Ovary (tissue), 9 donors: ENCODE data around the gene HECW1. TPM values are rescaled to one million over a fixed set of nuclear protein-coding genes. Genes with fewer than 3 reads are reported as not detected.

Experiments used
- DNase-seq, 5 donors: peaks; one replicate each; pipeline ENCODE4 v3.0.0-alpha.2; 2019 to 2020
- H3K27ac ChIP-seq, 2 donors: fragments of 200-600 bp; one replicate each; pipeline versions ENCODE4 v1.5.1 to v1.8.0; 2019 to 2022
- H3K27me3 ChIP-seq: fragments of 200-600 bp; one replicate; pipeline ENCODE4 v1.8.0; 2022
- H3K36me3 ChIP-seq: fragments of 200-600 bp; sonication (generic); one replicate; pipeline ENCODE4 v1.5.1; 2019
- H3K4me1 ChIP-seq: one replicate; pipeline ENCODE4 v1.8.1; 2013; ENCODE audit warnings: mild to moderate bottlenecking, moderate library complexity; ENCODE audit not compliant: insufficient read depth
- H3K4me3 ChIP-seq: fragments of 200-600 bp; sonication (generic); one replicate; pipeline ENCODE4 v1.5.1; 2017
- H3K9me3 ChIP-seq, 2 donors: fragments of 200-600 bp in 1 of 2; sonication (generic) in 1 of 2; one replicate each; pipeline versions ENCODE4 v1.5.1 to v1.8.1; 2013 to 2019; ENCODE audit warnings: mild to moderate bottlenecking in 1 of 2, moderate library complexity in 1 of 2
- EP300 ChIP-seq: sonication (generic); formaldehyde crosslinking; IDR thresholded peaks from one replicate; pipeline ENCODE4 v1.6.1; 2017; ENCODE audit warnings: antibody characterized with exemption
- POLR2A ChIP-seq: fragments of 450-650 bp; IDR thresholded peaks from one replicate; pipeline ENCODE4 v1.6.1; 2017; ENCODE audit warnings: antibody characterized with exemption, mild to moderate bottlenecking, moderate library complexity
- WGBS, 3 donors: extraction: QIAGEN DNeasy Blood & Tissue Kit in 1 of 3; methylation state at CpG; one replicate each; pipeline versions ENCODE4 v1.1.5 to v1.1.7; 2013 to 2017; 5-methylcytosine and 5-hydroxymethylcytosine counted together
- intact Hi-C, 4 donors: fragments of 100-400 bp; cut with DNase I; formaldehyde crosslinking; loops; one replicate each; pipeline versions ENCODE4 v1.11.0 to v1.15.1; 2022 to 2023
- polyA plus RNA-seq, 2 donors: library from polyadenylated mRNA; stranded (reverse); fragments of 200-250 nt in 1 of 2; fragments of 350-450 nt in 1 of 2; fragmentation: Illumina TruSeq in 1 of 2; extraction: RNeasy Lipid Tissue Mini Kit (QIAGEN cat#74804) in 1 of 2; gene quantifications; one replicate each; pipeline ENCODE4 v1.2.3, GENCODE V29; 2013 to 2014
- total RNA-seq, 7 donors: library from RNA; depleted of rRNA in 2 of 7; stranded (reverse); fragments of >200 nt in 2 of 7; fragmentation: NEBNext Ultra II Directional in 3 of 7; extraction: Animal tissue kit (Norgen Biotek cat#: 25700) in 3 of 7; gene quantifications; one replicate each; pipeline versions ENCODE4 v1.1.0 to v1.2.4, GENCODE V29; 2016 to 2023
- TF ChIP-seq, protein P1 (sequence below), 3 donors: fragments of 450-650 bp in 2 of 3; fragments of 200-600 bp in 1 of 3; IDR thresholded peaks; one replicate each; pipeline versions ENCODE4 v1.5.1 to v1.8.0; 2016 to 2022; ENCODE audit warnings: antibody characterized with exemption in 3 of 3, mild to moderate bottlenecking in 1 of 3
- donor health status: DM: no; HTN: no; CAD: no; lungs with moderate emphysema.
- donor health status: DM: no; HTN: no; CAD: no.
- donor health status: Bipolar disorder and iron deficiency.
- donor health status: DM: yes; HTN: yes; CAD: no.
- donor health status: DM: no; HTN: no; CAD: no.
- donor health status: DM: yes; HTN: yes; CAD: no.

HECW1 gene
- total and polyA plus RNA-seq, 9 donors, result 0.31 to 6.4 (median 1.8) TPM; not detected in 1

DNA sequence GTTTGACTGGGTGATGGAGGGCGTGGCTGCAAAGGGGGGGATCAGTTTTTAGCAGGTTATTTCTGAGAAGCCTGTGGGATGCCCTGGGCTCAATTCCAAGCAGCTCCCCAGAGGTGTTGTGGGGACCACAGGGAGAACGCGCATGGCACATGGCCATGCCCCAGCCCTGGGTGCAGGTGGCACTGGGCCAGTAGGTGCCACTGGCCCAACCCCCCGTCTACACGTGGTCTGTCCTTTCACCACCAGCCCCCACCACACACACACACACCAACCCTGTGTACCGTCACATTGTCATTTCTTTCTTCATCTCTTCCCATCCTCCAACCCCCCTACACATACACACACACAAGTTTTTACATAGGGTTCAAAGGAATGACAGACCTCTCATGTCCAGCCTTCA is 355.4 kb downstream of the HECW1 start:
- no peak for TF ChIP-seq POLR2A
- TF ChIP-seq EP300, result no peak
- TF ChIP-seq, protein P1, sequence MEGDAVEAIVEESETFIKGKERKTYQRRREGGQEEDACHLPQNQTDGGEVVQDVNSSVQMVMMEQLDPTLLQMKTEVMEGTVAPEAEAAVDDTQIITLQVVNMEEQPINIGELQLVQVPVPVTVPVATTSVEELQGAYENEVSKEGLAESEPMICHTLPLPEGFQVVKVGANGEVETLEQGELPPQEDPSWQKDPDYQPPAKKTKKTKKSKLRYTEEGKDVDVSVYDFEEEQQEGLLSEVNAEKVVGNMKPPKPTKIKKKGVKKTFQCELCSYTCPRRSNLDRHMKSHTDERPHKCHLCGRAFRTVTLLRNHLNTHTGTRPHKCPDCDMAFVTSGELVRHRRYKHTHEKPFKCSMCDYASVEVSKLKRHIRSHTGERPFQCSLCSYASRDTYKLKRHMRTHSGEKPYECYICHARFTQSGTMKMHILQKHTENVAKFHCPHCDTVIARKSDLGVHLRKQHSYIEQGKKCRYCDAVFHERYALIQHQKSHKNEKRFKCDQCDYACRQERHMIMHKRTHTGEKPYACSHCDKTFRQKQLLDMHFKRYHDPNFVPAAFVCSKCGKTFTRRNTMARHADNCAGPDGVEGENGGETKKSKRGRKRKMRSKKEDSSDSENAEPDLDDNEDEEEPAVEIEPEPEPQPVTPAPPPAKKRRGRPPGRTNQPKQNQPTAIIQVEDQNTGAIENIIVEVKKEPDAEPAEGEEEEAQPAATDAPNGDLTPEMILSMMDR (IDR thresholded peaks at IDR 0.05), result no peak
- Histone ChIP-seq H3K27me3 (no peaks in the 10 kb centered on the region), H3K36me3 (no peaks in the 10 kb centered on the region), H3K9me3 (no peaks in the 10 kb centered on the region), H3K4me1 (no peaks in the 10 kb centered on the region), H3K4me3 (no peak overlapping the region), H3K27ac (no peak overlapping the region)
- no peak for DNase-seq
- WGBS, 3 donors, result 87 to 91% (median 89%) methylated on average over 6 of the region's 6 CpGs
- intact Hi-C loops, result no loop called here

DNA sequence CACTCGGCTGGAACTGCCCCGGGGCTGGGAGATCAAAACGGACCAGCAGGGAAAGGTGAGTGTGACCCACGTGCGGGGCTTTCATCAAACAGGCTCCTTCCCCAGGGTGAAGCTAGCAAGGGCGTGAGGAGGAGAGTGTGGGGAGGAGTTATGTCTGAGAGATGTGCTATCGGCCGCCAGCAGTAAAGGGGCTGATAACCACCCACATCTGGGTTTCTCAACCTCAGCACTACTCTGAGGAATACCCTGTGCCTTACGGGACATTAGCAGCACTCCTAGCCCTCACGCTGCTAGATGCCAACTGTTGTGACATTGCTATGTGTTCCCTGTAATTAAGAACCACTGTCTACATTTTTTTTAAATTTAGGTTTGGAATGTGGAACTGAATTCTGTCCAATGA is 356.6 kb downstream of the HECW1 start:
- no peak for DNase-seq
- no peaks in the 10 kb centered on the region for H3K36me3 ChIP-seq
- no peaks in the 10 kb centered on the region for H3K4me1 ChIP-seq
- no peaks in the 10 kb centered on the region for H3K9me3 ChIP-seq
- H3K4me3 ChIP-seq, result no peak overlapping the region
- intact Hi-C loops, result no loop called here
- H3K27me3 ChIP-seq, result no peaks in the 10 kb centered on the region
- TF ChIP-seq POLR2A (no peak), EP300 (no peak)
- TF ChIP-seq, protein P1 (IDR thresholded peaks at IDR 0.05), result no peak
- no peak overlapping the region for H3K27ac ChIP-seq
- WGBS, 3 donors, result 71 to 89% (median 82%) methylated on average over 10 of the region's 10 CpGs

DNA sequence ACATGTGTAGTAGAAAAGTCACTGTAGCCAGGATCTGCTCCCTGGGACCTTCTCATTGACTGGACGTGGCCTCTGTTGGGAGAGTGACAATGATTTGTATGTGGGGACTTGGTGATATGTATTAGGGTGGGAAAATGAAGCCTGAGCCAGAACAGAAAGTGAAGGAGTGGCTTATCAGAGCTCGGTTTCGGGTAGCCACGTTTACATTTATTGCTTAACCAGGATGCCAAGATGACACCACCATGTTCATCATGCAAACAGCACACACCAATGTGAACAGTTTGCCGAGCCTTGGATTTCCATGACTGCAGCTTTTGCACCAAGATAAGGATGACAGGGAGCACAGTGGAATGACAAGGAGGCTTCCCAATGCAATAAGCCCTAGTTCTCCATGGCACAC is 357.7 kb downstream of the HECW1 start:
- no peaks in the 10 kb centered on the region for H3K9me3 ChIP-seq
- no peak overlapping the region for H3K4me3 ChIP-seq
- TF ChIP-seq EP300, result no peak
- TF ChIP-seq, protein P1 (IDR thresholded peaks at IDR 0.05), result no peak
- TF ChIP-seq POLR2A, result no peak
- 84 to 86% (median 84%) methylated on average over 5 of the region's 5 CpGs for WGBS, 3 donors
- no peaks in the 10 kb centered on the region for H3K27me3 ChIP-seq
- no peak overlapping the region for H3K27ac ChIP-seq
- intact Hi-C loops, result no loop called here
- DNase-seq, result no peak
- H3K36me3 ChIP-seq, result no peaks in the 10 kb centered on the region
- H3K4me1 ChIP-seq, result no peaks in the 10 kb centered on the region

DNA sequence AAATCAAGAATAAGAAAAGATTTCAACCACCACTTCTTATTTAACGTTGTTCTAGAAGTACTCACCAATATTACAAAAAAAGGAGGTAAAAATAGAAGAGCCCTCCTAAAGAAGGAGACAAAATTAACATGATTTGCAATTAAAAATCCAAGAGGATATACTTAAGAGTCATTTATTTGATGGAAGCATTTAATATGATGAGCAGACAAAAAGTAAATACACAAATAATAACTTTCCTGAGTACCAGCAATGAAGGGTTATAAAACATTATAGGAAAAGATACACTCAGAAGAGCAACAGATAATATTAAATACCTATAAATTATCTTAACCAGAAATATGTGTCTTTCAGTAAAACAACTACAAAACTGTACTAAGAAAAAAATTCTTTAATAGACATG is 363.5 kb downstream of the HECW1 start:
- H3K4me1 ChIP-seq, result no peaks in the 10 kb centered on the region
- intact Hi-C loops, result no loop called here
- no peak for DNase-seq
- H3K4me3 ChIP-seq, result no peak overlapping the region
- TF ChIP-seq, protein P1 (IDR thresholded peaks at IDR 0.05), result no peak
- TF ChIP-seq EP300 (no peak), POLR2A (no peak)
- H3K27ac ChIP-seq, result no peak overlapping the region
- no peaks in the 10 kb centered on the region for H3K9me3 ChIP-seq
- WGBS, 3 donors, result 90 to 96% (median 96%) methylated on average over 1 of the region's 1 CpG
- H3K36me3 ChIP-seq, result no peaks in the 10 kb centered on the region
- no peaks in the 10 kb centered on the region for H3K27me3 ChIP-seq

DNA sequence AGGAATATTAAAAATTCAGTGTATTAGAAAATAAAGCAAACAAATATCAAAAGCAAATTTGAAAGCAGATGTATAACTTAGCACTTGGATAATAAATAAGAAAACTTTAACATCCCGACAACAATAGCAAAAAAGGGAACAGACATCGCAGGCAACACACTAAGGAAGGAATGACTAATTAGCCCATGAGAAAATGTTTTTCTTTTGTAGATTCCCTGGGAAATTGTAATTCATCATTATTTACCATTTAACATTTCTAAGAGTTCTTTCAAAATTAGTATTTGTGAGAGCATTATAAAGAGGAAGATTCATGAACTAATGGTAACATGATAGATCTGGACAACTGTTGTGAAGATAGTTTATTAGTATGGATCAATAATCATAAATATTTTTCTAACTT is 364.4 kb downstream of the HECW1 start:
- WGBS, 3 donors, result 93 to 97% (median 96%) methylated on average over 2 of the region's 2 CpGs
- DNase-seq, result no peak
- Histone ChIP-seq H3K27ac (no peak overlapping the region), H3K27me3 (no peaks in the 10 kb centered on the region), H3K36me3 (no peaks in the 10 kb centered on the region), H3K4me3 (no peak overlapping the region), H3K4me1 (no peaks in the 10 kb centered on the region), H3K9me3 (no peaks in the 10 kb centered on the region)
- intact Hi-C loops, result no loop called here
- TF ChIP-seq EP300 (no peak), POLR2A (no peak)
- TF ChIP-seq, protein P1 (IDR thresholded peaks at IDR 0.05), result no peak
